H1 (cell line): ENCODE measurements around the gene PCGF3. TPM values are rescaled to one million over a fixed set of nuclear protein-coding genes. Genes with fewer than 3 reads are reported as not detected.

ENCODE experiments used
- CTBP2 ChIP-seq: IDR thresholded peaks from 2 replicates; pipeline ENCODE4 v1.7.0; 2011; ENCODE audit warnings: borderline replicate concordance, mild to moderate bottlenecking, moderate library complexity, mixed read lengths, low read length; ENCODE audit not compliant: insufficient read depth, insufficient read length
- HDAC2 ChIP-seq, 2 experiments: fragments of 300-600 bp in 1 of 2; sonication (generic) in 1 of 2; IDR thresholded peaks; 2 replicates each; pipeline ENCODE4 v1.6.1; 2011 to 2012; ENCODE audit warnings: low read depth in 2 of 2, low read length in 2 of 2, mild to moderate bottlenecking in 2 of 2, moderate library complexity in 2 of 2, borderline replicate concordance in 1 of 2, inconsistent platforms in 1 of 2
- HDAC6 ChIP-seq: IDR thresholded peaks from one replicate; pipeline ENCODE4 v1.7.1; 2012; ENCODE audit warnings: low read depth, mild to moderate bottlenecking, inconsistent platforms, low read length, moderate library complexity
- KDM5A ChIP-seq: fragments of 200-600 bp; IDR thresholded peaks from 2 replicates; pipeline ENCODE4 v1.7.1; 2012; ENCODE audit warnings: mild to moderate bottlenecking, low read length, inconsistent platforms, mixed read lengths
- POLR2AphosphoS5 ChIP-seq: IDR thresholded peaks from 2 replicates; pipeline ENCODE4 v1.6.1; 2011; ENCODE audit warnings: low read depth, low read length
- SRF ChIP-seq: IDR thresholded peaks from 2 replicates; pipeline ENCODE4 v1.6.1; 2011; ENCODE audit warnings: mild to moderate bottlenecking, low read depth, low read length, moderate library complexity
- SUZ12 ChIP-seq: fragments of 200-600 bp; sonication (generic); IDR thresholded peaks from 2 replicates; pipeline ENCODE4 v1.6.1; 2012; ENCODE audit warnings: mild to moderate bottlenecking, inconsistent platforms, low read length, moderate library complexity, mixed read lengths
- TCF12 ChIP-seq: IDR thresholded peaks from 2 replicates; pipeline ENCODE4 v1.6.1; 2011; ENCODE audit warnings: low read depth, mild to moderate bottlenecking, low read length
- polyA plus RNA-seq, 7 experiments: library from polyadenylated mRNA; depleted of rRNA in 3 of 7; stranded (reverse) in 5 of 7; unstranded in 2 of 7; fragments of >200 nt in 5 of 7; fragments of 200-250 nt in 2 of 7; gene quantifications; 1 replicate in 5 of 7; 2 replicates in 1 of 7; 4 replicates in 1 of 7; pipeline versions ENCODE4 v1.2.1 to v1.2.3, GENCODE V29; 2011 to 2013; ENCODE audit warnings: missing spikeins in 2 of 7, mixed read lengths in 2 of 7
- total RNA-seq: library from RNA; stranded (reverse); fragmentation: NEBNext Ultra II Directional; extraction: Animal tissue kit (Norgen Biotek cat#: 25700); gene quantifications from 2 replicates; pipeline ENCODE4 v1.2.1, GENCODE V29; 2021
- TF ChIP-seq, protein P1 (sequence below): fragments of 300-600 bp; sonication (generic); IDR thresholded peaks from 2 replicates; pipeline ENCODE4 v1.7.1; 2012; ENCODE audit warnings: low read length, moderate library complexity, mild to moderate bottlenecking, inconsistent platforms; ENCODE audit not compliant: insufficient replicate concordance
- TF ChIP-seq, protein P2 (sequence below): IDR thresholded peaks from 2 replicates; pipeline ENCODE4 v1.6.1; 2012; ENCODE audit warnings: low read length, inconsistent platforms

The PCGF3 gene
- total and polyA plus RNA-seq, 2 of the 8 experiments (the other 6 are each of a cell fraction or from before 2014, with no cell fraction given): 52.7 to 52.9 TPM

DNA sequence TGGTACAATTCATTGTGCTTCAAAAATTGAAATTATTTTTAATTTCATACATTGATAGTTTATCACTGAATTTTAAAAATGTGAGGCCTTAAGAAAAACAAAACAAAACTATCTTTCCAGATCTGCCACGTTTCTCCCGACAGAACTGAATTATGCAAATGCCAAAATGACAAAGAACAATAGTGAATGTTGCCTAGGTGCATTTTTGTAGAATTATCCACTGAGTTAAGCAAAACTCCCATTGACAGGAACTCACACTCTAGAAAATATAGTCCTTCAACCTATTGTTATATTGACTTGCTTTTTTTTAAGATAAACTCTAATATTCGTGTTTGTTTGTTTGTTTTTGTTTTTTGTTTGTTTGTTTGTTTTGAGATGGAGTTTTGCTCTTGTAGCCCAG, 6.5 kb downstream of the PCGF3 start (continued):
- TF ChIP-seq, protein P1, sequence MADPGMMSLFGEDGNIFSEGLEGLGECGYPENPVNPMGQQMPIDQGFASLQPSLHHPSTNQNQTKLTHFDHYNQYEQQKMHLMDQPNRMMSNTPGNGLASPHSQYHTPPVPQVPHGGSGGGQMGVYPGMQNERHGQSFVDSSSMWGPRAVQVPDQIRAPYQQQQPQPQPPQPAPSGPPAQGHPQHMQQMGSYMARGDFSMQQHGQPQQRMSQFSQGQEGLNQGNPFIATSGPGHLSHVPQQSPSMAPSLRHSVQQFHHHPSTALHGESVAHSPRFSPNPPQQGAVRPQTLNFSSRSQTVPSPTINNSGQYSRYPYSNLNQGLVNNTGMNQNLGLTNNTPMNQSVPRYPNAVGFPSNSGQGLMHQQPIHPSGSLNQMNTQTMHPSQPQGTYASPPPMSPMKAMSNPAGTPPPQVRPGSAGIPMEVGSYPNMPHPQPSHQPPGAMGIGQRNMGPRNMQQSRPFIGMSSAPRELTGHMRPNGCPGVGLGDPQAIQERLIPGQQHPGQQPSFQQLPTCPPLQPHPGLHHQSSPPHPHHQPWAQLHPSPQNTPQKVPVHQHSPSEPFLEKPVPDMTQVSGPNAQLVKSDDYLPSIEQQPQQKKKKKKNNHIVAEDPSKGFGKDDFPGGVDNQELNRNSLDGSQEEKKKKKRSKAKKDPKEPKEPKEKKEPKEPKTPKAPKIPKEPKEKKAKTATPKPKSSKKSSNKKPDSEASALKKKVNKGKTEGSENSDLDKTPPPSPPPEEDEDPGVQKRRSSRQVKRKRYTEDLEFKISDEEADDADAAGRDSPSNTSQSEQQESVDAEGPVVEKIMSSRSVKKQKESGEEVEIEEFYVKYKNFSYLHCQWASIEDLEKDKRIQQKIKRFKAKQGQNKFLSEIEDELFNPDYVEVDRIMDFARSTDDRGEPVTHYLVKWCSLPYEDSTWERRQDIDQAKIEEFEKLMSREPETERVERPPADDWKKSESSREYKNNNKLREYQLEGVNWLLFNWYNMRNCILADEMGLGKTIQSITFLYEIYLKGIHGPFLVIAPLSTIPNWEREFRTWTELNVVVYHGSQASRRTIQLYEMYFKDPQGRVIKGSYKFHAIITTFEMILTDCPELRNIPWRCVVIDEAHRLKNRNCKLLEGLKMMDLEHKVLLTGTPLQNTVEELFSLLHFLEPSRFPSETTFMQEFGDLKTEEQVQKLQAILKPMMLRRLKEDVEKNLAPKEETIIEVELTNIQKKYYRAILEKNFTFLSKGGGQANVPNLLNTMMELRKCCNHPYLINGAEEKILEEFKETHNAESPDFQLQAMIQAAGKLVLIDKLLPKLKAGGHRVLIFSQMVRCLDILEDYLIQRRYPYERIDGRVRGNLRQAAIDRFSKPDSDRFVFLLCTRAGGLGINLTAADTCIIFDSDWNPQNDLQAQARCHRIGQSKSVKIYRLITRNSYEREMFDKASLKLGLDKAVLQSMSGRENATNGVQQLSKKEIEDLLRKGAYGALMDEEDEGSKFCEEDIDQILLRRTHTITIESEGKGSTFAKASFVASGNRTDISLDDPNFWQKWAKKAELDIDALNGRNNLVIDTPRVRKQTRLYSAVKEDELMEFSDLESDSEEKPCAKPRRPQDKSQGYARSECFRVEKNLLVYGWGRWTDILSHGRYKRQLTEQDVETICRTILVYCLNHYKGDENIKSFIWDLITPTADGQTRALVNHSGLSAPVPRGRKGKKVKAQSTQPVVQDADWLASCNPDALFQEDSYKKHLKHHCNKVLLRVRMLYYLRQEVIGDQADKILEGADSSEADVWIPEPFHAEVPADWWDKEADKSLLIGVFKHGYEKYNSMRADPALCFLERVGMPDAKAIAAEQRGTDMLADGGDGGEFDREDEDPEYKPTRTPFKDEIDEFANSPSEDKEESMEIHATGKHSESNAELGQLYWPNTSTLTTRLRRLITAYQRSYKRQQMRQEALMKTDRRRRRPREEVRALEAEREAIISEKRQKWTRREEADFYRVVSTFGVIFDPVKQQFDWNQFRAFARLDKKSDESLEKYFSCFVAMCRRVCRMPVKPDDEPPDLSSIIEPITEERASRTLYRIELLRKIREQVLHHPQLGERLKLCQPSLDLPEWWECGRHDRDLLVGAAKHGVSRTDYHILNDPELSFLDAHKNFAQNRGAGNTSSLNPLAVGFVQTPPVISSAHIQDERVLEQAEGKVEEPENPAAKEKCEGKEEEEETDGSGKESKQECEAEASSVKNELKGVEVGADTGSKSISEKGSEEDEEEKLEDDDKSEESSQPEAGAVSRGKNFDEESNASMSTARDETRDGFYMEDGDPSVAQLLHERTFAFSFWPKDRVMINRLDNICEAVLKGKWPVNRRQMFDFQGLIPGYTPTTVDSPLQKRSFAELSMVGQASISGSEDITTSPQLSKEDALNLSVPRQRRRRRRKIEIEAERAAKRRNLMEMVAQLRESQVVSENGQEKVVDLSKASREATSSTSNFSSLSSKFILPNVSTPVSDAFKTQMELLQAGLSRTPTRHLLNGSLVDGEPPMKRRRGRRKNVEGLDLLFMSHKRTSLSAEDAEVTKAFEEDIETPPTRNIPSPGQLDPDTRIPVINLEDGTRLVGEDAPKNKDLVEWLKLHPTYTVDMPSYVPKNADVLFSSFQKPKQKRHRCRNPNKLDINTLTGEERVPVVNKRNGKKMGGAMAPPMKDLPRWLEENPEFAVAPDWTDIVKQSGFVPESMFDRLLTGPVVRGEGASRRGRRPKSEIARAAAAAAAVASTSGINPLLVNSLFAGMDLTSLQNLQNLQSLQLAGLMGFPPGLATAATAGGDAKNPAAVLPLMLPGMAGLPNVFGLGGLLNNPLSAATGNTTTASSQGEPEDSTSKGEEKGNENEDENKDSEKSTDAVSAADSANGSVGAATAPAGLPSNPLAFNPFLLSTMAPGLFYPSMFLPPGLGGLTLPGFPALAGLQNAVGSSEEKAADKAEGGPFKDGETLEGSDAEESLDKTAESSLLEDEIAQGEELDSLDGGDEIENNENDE: no peak
- no peak for TF ChIP-seq KDM5A
- TF ChIP-seq POLR2AphosphoS5: no peak
- no peak for TF ChIP-seq TCF12
- TF ChIP-seq HDAC2 (IDR thresholded peaks at IDR 0.05; ENCODE audit: borderline replicate concordance in 1 of 2, low read depth in 2 of 2, low read length in 2 of 2): no peak
- no peak for TF ChIP-seq HDAC6
- TF ChIP-seq, protein P2, sequence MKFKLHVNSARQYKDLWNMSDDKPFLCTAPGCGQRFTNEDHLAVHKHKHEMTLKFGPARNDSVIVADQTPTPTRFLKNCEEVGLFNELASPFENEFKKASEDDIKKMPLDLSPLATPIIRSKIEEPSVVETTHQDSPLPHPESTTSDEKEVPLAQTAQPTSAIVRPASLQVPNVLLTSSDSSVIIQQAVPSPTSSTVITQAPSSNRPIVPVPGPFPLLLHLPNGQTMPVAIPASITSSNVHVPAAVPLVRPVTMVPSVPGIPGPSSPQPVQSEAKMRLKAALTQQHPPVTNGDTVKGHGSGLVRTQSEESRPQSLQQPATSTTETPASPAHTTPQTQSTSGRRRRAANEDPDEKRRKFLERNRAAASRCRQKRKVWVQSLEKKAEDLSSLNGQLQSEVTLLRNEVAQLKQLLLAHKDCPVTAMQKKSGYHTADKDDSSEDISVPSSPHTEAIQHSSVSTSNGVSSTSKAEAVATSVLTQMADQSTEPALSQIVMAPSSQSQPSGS: no peak
- no peak for TF ChIP-seq CTBP2
- no peak for TF ChIP-seq SUZ12
- TF ChIP-seq SRF: no peak
